Activated T-helper 1 cell treated with anti-CD3 and anti-CD28 coated beads, Interleukin-12 subunit alpha, Interleukin-12 subunit beta, Interleukin-2, Interleukin-4 antibody, amounts not matched to agents 30 ng/mL and 10 ng/mL and 1 ng/mL, durations not matched to agents 14 hours and 24 hours and 36 hours (primary cell): ENCODE measurements around the gene NAAA. TPM values are rescaled to one million over a fixed set of nuclear protein-coding genes. Genes with fewer than 3 reads are reported as not detected.
"Not testable (repeated sequence)": the region's sequence is repeated elsewhere in the genome, so short reads cannot be mapped to it uniquely, and the experiment has no call there.

ENCODE experiments used
- DNase-seq: peaks from one replicate; pipeline ENCODE4 v3.0.0; 2021; ENCODE audit warnings: low spot score
- H3K27ac Mint-ChIP-seq: one replicate; pipeline ENCODE4 v1.8.0; 2021; ENCODE audit warnings: mild to moderate bottlenecking, mixed read lengths
- H3K27me3 Mint-ChIP-seq: one replicate; pipeline ENCODE4 v1.8.0; 2022; ENCODE audit warnings: mild to moderate bottlenecking, moderate library complexity, mixed read lengths; ENCODE audit not compliant: insufficient read depth
- H3K36me3 Mint-ChIP-seq: one replicate; pipeline ENCODE4 v1.8.0; 2021; ENCODE audit warnings: low read depth, mixed read lengths
- H3K4me1 Mint-ChIP-seq: one replicate; pipeline ENCODE4 v1.8.0; 2021; ENCODE audit warnings: low read depth, mixed read lengths
- H3K4me3 Mint-ChIP-seq: one replicate; pipeline ENCODE4 v1.8.0; 2021; ENCODE audit warnings: mild to moderate bottlenecking, moderate library complexity, mixed read lengths
- H3K9me3 Mint-ChIP-seq: one replicate; pipeline ENCODE4 v1.8.0; 2021; ENCODE audit warnings: mixed read lengths
- intact Hi-C: fragments of 100-400 bp; cut with micrococcal nuclease; formaldehyde crosslinking; loops from one replicate; pipeline ENCODE4 v1.15.1; 2024
- total RNA-seq: library from RNA; stranded (reverse); gene quantifications from 2 replicates; pipeline ENCODE4 v1.2.3, GENCODE V29; 2022

NAAA gene
- 31.3 and 31.8 TPM in 2 replicates for total RNA-seq

GRCh38 chr4:75940692-75941253 lies at the start of gene NAAA:
NAAA (minus strand) TSS chr4:75941013; CDS start chr4:75940949, 64 bp downstream.
- peak; percentile 83 for DNase-seq
- peaks cover 32% of the 10 kb centered on the region for H3K4me1 Mint-ChIP-seq
- H3K27ac Mint-ChIP-seq: peak within 1 kb of the TSS; percentile 96
- H3K27me3 Mint-ChIP-seq: no peaks in the 10 kb centered on the region
- H3K36me3 Mint-ChIP-seq: peaks cover 13% of the 10 kb centered on the region
- intact Hi-C loops: loop anchor here (1.0 to 10.0 kb wide), 11 partner anchors 24 to 1217 kb away; partner anchors contain the start of genes CCNG2, CDKL2, G3BP2 and NUP54
- H3K4me3 Mint-ChIP-seq: peak within 1 kb of the TSS; percentile 98
- H3K9me3 Mint-ChIP-seq: no peaks in the 10 kb centered on the region

GRCh38 chr4:75989846-75990528 lies 49.2 kb upstream of the NAAA start:
- Mint-ChIP-seq H3K36me3 (peaks cover 15% of the 10 kb centered on the region), H3K27me3 (no peaks in the 10 kb centered on the region), H3K4me3 (peak overlapping the region; percentile 93), H3K4me1 (peaks cover 27% of the 10 kb centered on the region), H3K27ac (peak overlapping the region; percentile 83), H3K9me3 (no peaks in the 10 kb centered on the region)
- no peak for DNase-seq
- intact Hi-C loops: loop anchor here (1.0 to 10.0 kb wide), 9 partner anchors 50 to 1835 kb away; partner anchors contain the start of genes CCNG2, NUP54, RCHY1 and SCARB2

GRCh38 chr4:75985116-75985515 lies 44.3 kb upstream of the NAAA start:
- no peak for DNase-seq
- no peak overlapping the region for H3K4me3 Mint-ChIP-seq
- H3K27ac Mint-ChIP-seq: no peak overlapping the region
- no peaks in the 10 kb centered on the region for H3K9me3 Mint-ChIP-seq
- no peaks in the 10 kb centered on the region for H3K27me3 Mint-ChIP-seq
- intact Hi-C loops: no loop called here
- H3K4me1 Mint-ChIP-seq: peaks cover 27% of the 10 kb centered on the region
- peaks cover 26% of the 10 kb centered on the region for H3K36me3 Mint-ChIP-seq

- Mint-ChIP-seq H3K36me3 (peaks cover 30% of the 10 kb centered on the region), H3K4me3 (no peak overlapping the region), H3K27ac (no peak overlapping the region), H3K4me1 (peaks cover 2% of the 10 kb centered on the region), H3K27me3 (no peaks in the 10 kb centered on the region), H3K9me3 (no peaks in the 10 kb centered on the region)
- intact Hi-C loops: no loop called here
- no peak for DNase-seq
Measured at GRCh38 chr4:75980576-75980975, 39.8 kb upstream of the NAAA start.

- Mint-ChIP-seq H3K4me1 (peaks cover 5% of the 10 kb centered on the region), H3K9me3 (no peaks in the 10 kb centered on the region), H3K27me3 (no peaks in the 10 kb centered on the region), H3K27ac (no peak overlapping the region), H3K36me3 (peaks cover 44% of the 10 kb centered on the region), H3K4me3 (no peak overlapping the region)
- intact Hi-C loops: no loop called here
- no peak for DNase-seq
Measured at GRCh38 chr4:75976177-75976576, 35.4 kb upstream of the NAAA start.

GRCh38 chr4:75973766-75974165 lies 33.0 kb upstream of the NAAA start:
- H3K27ac Mint-ChIP-seq: no peak overlapping the region

GRCh38 chr4:75968084-75968483 lies 27.3 kb upstream of the NAAA start:
- Mint-ChIP-seq H3K9me3 (peaks cover 4% of the 10 kb centered on the region), H3K27ac (no peak overlapping the region), H3K4me3 (no peak overlapping the region), H3K4me1 (peaks cover 6% of the 10 kb centered on the region), H3K27me3 (no peaks in the 10 kb centered on the region), H3K36me3 (peaks cover 82% of the 10 kb centered on the region)
- intact Hi-C loops: no loop called here
- no peak for DNase-seq

More at GRCh38 chr4:75973766-75974165, 33.0 kb upstream of the NAAA start:
- intact Hi-C loops: no loop called here
- Mint-ChIP-seq H3K36me3 (peaks cover 63% of the 10 kb centered on the region), H3K9me3 (no peaks in the 10 kb centered on the region), H3K4me1 (peaks cover 5% of the 10 kb centered on the region), H3K27me3 (no peaks in the 10 kb centered on the region), H3K4me3 (no peak overlapping the region)
- no peak for DNase-seq

- Mint-ChIP-seq H3K27me3 (no peaks in the 10 kb centered on the region), H3K9me3 (peaks cover 4% of the 10 kb centered on the region), H3K4me1 (peaks cover 6% of the 10 kb centered on the region), H3K27ac (no peak overlapping the region), H3K4me3 (no peak overlapping the region), H3K36me3 (peaks cover 79% of the 10 kb centered on the region)
- intact Hi-C loops: no loop called here
- no peak for DNase-seq
Measured at GRCh38 chr4:75963558-75963957, 22.7 kb upstream of the NAAA start.

GRCh38 chr4:75962072-75962471 lies 21.3 kb upstream of the NAAA start:
- H3K27ac Mint-ChIP-seq, DNase-seq, H3K9me3 Mint-ChIP-seq, intact Hi-C loops, H3K4me1 Mint-ChIP-seq, H3K4me3 Mint-ChIP-seq, H3K27me3 Mint-ChIP-seq: not testable (repeated sequence)
- peaks cover 82% of the 10 kb centered on the region for H3K36me3 Mint-ChIP-seq

GRCh38 chr4:75958546-75958945 lies 17.7 kb upstream of the NAAA start:
- peaks cover 75% of the 10 kb centered on the region for H3K36me3 Mint-ChIP-seq
- H3K27ac Mint-ChIP-seq, DNase-seq, H3K27me3 Mint-ChIP-seq, H3K4me3 Mint-ChIP-seq, intact Hi-C loops, H3K4me1 Mint-ChIP-seq, H3K9me3 Mint-ChIP-seq: not testable (repeated sequence)

- H3K27me3 Mint-ChIP-seq, H3K9me3 Mint-ChIP-seq, H3K27ac Mint-ChIP-seq, DNase-seq, intact Hi-C loops, H3K4me3 Mint-ChIP-seq: not testable (repeated sequence)
- H3K4me1 Mint-ChIP-seq: peaks cover 12% of the 10 kb centered on the region
- H3K36me3 Mint-ChIP-seq: peaks cover 59% of the 10 kb centered on the region
Measured at GRCh38 chr4:75954811-75955210, 14.0 kb upstream of the NAAA start.

- Mint-ChIP-seq H3K4me3 (no peak overlapping the region), H3K9me3 (no peaks in the 10 kb centered on the region), H3K36me3 (peaks cover 63% of the 10 kb centered on the region), H3K4me1 (peaks cover 12% of the 10 kb centered on the region), H3K27ac (peak overlapping the region; percentile 49), H3K27me3 (no peaks in the 10 kb centered on the region)
- intact Hi-C loops: no loop called here
- no peak for DNase-seq
Measured at GRCh38 chr4:75953509-75953908, 12.7 kb upstream of the NAAA start.

- Mint-ChIP-seq H3K4me1 (peaks cover 5% of the 10 kb centered on the region), H3K36me3 (peaks cover 39% of the 10 kb centered on the region), H3K4me3 (no peak overlapping the region), H3K27ac (no peak overlapping the region), H3K9me3 (no peaks in the 10 kb centered on the region), H3K27me3 (no peaks in the 10 kb centered on the region)
- intact Hi-C loops: no loop called here
- DNase-seq: no peak
Measured at GRCh38 chr4:75950213-75950815, 9.5 kb upstream of the NAAA start.
